ENCODE data around the gene USP10. TPM values are rescaled to one million over a fixed set of nuclear protein-coding genes. Genes with fewer than 3 reads are reported as not detected.

The USP10 gene
- total and polyA plus RNA-seq, 2 donors (not counting 1 experiment from before 2014, with no cell fraction given) = 48.9 to 134 TPM

DNA sequence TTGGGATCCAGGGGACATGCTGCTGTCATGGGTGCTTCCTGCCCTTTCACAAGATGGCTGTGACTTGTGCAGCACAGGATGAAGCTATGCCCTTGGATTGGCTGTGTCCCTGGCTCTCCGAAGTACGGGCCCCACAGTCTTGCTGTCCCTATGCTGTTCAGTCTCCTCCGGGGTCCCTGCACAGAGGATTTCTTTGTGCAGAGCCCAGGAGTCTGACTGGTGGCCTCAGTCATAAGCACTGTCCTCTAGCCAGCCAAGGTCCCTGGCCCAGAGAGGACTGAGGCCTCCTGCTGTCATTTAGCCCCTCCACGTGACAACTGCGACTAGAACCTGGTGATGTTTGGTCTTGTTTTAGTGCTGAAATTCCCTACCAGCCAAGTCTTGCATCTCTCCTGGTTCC lies 77.6 kb downstream of the USP10 start:
- no peak overlapping the region for H2AFZ ChIP-seq (ENCODE audit: insufficient read depth, low read depth, low read length, poor library complexity, severe bottlenecking)
- no peak overlapping the region for H3K4me3 Mint-ChIP-seq
- no peak overlapping the region for H3K9ac ChIP-seq (ENCODE audit: low read length)
- TF ChIP-seq EZH2 (IDR thresholded peaks at IDR 0.05; ENCODE audit: borderline replicate concordance, insufficient read depth, low read depth, low read length, poor library complexity, severe bottlenecking) (no peak), CTCF (IDR thresholded peaks at IDR 0.05) (no peak)
- ChIA-PET POLR2A (no interaction called here), CTCF (no interaction called here)
- no peaks in the 10 kb centered on the region for H3K4me1 Mint-ChIP-seq
- ATAC-seq (ENCODE audit: low read depth) (no peak), DNase-seq (no peak)
- no peaks in the 10 kb centered on the region for H3K27me3 ChIP-seq (replicated peaks in 1 of 4; ENCODE audit: control extremely low read depth in 1 of 4, control insufficient read depth in 3 of 4, insufficient read depth in 4 of 4, low read length in 3 of 4)
- no peaks in the 10 kb centered on the region for H3K9me3 ChIP-seq (ENCODE audit: control extremely low read depth in 1 of 3, control insufficient read depth in 2 of 3, insufficient read depth in 1 of 3, low read length in 2 of 3)
- intact Hi-C loops (cut with micrococcal nuclease) = no loop called here
- H3K4me2 ChIP-seq (replicated peaks; ENCODE audit: low read depth, low read length, poor library complexity, severe bottlenecking) = no peak overlapping the region
- no peak overlapping the region for H3K27ac ChIP-seq (ENCODE audit: low read length in 2 of 2)
- H3K27ac Mint-ChIP-seq = no peak overlapping the region
- H3K4me3 ChIP-seq (ENCODE audit: control extremely low read depth in 1 of 5, extremely low read depth in 1 of 5, insufficient read depth in 1 of 5, low read depth in 2 of 5, low read length in 4 of 5) = peak overlapping the region in 1 of 5 experiments; percentile 14
- no peaks in the 10 kb centered on the region for H3K27me3 Mint-ChIP-seq
- H3K79me2 ChIP-seq (ENCODE audit: control insufficient read depth, insufficient read depth, low read length) = no peaks in the 10 kb centered on the region
- no peaks in the 10 kb centered on the region for H3K9me3 Mint-ChIP-seq (ENCODE audit: insufficient read depth)
- no peaks in the 10 kb centered on the region for H3K4me1 ChIP-seq (ENCODE audit: control insufficient read depth in 2 of 2, insufficient read depth in 2 of 2, low read length in 2 of 2)
- H4K20me1 ChIP-seq (ENCODE audit: control insufficient read depth, insufficient read depth, low read length, poor library complexity, severe bottlenecking) = peaks cover 19% of the 10 kb centered on the region
- peaks cover 6 to 67% of the 10 kb centered on the region in 2 experiments for H3K36me3 ChIP-seq (replicated peaks in 1 of 2; ENCODE audit: control extremely low read depth in 1 of 2, control insufficient read depth in 1 of 2, extremely low read depth in 1 of 2, insufficient read depth in 2 of 2, low read length in 1 of 2)
- WGBS (ENCODE audit: insufficient coverage) = 100% methylated on average over 5 of the region's 5 CpGs

DNA sequence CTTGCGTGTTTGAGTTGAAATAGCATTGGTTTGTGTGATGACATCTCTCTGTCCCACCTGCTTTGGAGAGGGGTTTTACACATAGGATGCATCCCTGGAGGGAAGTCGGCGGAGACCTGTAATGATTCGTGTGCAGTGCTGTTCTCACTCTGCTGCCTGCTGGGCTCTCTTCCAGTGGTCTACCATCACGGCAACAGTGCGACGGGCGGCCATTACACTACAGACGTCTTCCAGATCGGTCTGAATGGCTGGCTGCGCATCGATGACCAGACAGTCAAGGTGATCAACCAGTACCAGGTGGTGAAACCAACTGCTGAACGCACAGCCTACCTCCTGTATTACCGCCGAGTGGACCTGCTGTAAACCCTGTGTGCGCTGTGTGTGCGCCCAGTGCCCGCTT lies 78.9 kb downstream of the USP10 start:
- 94% methylated on average over 17 of the region's 18 CpGs for WGBS (ENCODE audit: insufficient coverage)
- Histone ChIP-seq H3K36me3 (replicated peaks in 1 of 2; ENCODE audit: control extremely low read depth in 1 of 2, control insufficient read depth in 1 of 2, extremely low read depth in 1 of 2, insufficient read depth in 2 of 2, low read length in 1 of 2) (peaks cover 4 to 54% of the 10 kb centered on the region in 2 experiments), H4K20me1 (ENCODE audit: control insufficient read depth, insufficient read depth, low read length, poor library complexity, severe bottlenecking) (peaks cover 7% of the 10 kb centered on the region), H3K4me1 (ENCODE audit: control insufficient read depth in 2 of 2, insufficient read depth in 2 of 2, low read length in 2 of 2) (no peaks in the 10 kb centered on the region), H3K27ac (ENCODE audit: low read length in 2 of 2) (no peak overlapping the region), H2AFZ (ENCODE audit: insufficient read depth, low read depth, low read length, poor library complexity, severe bottlenecking) (no peak overlapping the region), H3K9me3 (ENCODE audit: control extremely low read depth in 1 of 3, control insufficient read depth in 2 of 3, insufficient read depth in 1 of 3, low read length in 2 of 3) (no peaks in the 10 kb centered on the region), H3K9ac (ENCODE audit: low read length) (no peak overlapping the region), H3K79me2 (ENCODE audit: control insufficient read depth, insufficient read depth, low read length) (no peaks in the 10 kb centered on the region), H3K27me3 (replicated peaks in 1 of 4; ENCODE audit: control extremely low read depth in 1 of 4, control insufficient read depth in 3 of 4, insufficient read depth in 4 of 4, low read length in 3 of 4) (no peaks in the 10 kb centered on the region), H3K4me3 (ENCODE audit: control extremely low read depth in 1 of 5, extremely low read depth in 1 of 5, insufficient read depth in 1 of 5, low read depth in 2 of 5, low read length in 4 of 5) (no peak overlapping the region), H3K4me2 (replicated peaks; ENCODE audit: low read depth, low read length, poor library complexity, severe bottlenecking) (no peak overlapping the region)
- H3K4me1 Mint-ChIP-seq = no peaks in the 10 kb centered on the region
- ATAC-seq (ENCODE audit: low read depth) = no peak
- no peak overlapping the region for H3K27ac Mint-ChIP-seq
- ChIA-PET POLR2A (no interaction called here), CTCF (no interaction called here)
- no peaks in the 10 kb centered on the region for H3K9me3 Mint-ChIP-seq (ENCODE audit: insufficient read depth)
- H3K27me3 Mint-ChIP-seq = no peaks in the 10 kb centered on the region
- DNase-seq = no peak
- no peak for TF ChIP-seq EZH2 (IDR thresholded peaks at IDR 0.05; ENCODE audit: borderline replicate concordance, insufficient read depth, low read depth, low read length, poor library complexity, severe bottlenecking)
- no peak for TF ChIP-seq CTCF (IDR thresholded peaks at IDR 0.05)
- intact Hi-C loops (cut with micrococcal nuclease) = no loop called here
- no peak overlapping the region for H3K4me3 Mint-ChIP-seq

Data from B cell (primary cell).